HepG2 (cell line): ENCODE results near the gene PTPRF. TPM values are rescaled to one million over a fixed set of nuclear protein-coding genes. Genes with fewer than 3 reads are reported as not detected.
A peak's percentile ranks its signal among the peaks of the same experiment; 100 is the strongest.

Experiments
- ATF1 ChIP-seq: IDR thresholded peaks from 2 replicates; pipeline ENCODE4 v1.6.1; 2016; ENCODE audit warnings: mild to moderate bottlenecking, control low read depth
- DNMT1 ChIP-seq: sonication (generic); formaldehyde crosslinking; IDR thresholded peaks from 2 replicates; pipeline ENCODE4 v1.5.1; 2020; ENCODE audit warnings: mild to moderate bottlenecking, missing genetic modification reagents
- EZH2 ChIP-seq: conservative IDR thresholded peaks from 2 replicates; pipeline ENCODE4 v1.6.1; 2012; ENCODE audit warnings: mild to moderate bottlenecking, low read depth, low read length, moderate library complexity
- FLYWCH1 ChIP-seq: sonication (generic); formaldehyde crosslinking; IDR thresholded peaks from 2 replicates; pipeline ENCODE4 v1.8.1; 2023; ENCODE audit warnings: mild to moderate bottlenecking, missing genetic modification reagents
- KAT7 ChIP-seq: IDR thresholded peaks from 2 replicates; pipeline ENCODE4 v1.6.1; 2018; ENCODE audit warnings: borderline replicate concordance, missing compliant biosample characterization
- KDM6A ChIP-seq: IDR thresholded peaks from 2 replicates; pipeline ENCODE4 v1.6.1; 2016; ENCODE audit warnings: low read depth
- KLF12 ChIP-seq: sonication (generic); formaldehyde crosslinking; IDR thresholded peaks from 2 replicates; pipeline ENCODE4 v1.4.0; 2020; ENCODE audit warnings: missing genetic modification reagents, borderline replicate concordance
- MATR3 ChIP-seq: sonication (generic); formaldehyde crosslinking; IDR thresholded peaks from 2 replicates; pipeline ENCODE4 v1.4.0; 2020; ENCODE audit warnings: missing genetic modification reagents
- NFIC ChIP-seq: IDR thresholded peaks from 2 replicates; pipeline ENCODE4 v1.6.1; 2012; ENCODE audit warnings: mild to moderate bottlenecking, low read length, inconsistent platforms
- NFRKB ChIP-seq: fragments of 450-650 bp; IDR thresholded peaks from 2 replicates; pipeline ENCODE4 v1.6.1; 2017
- TEAD3 ChIP-seq: optimal IDR thresholded peaks from 2 replicates; pipeline ENCODE3; 2016; ENCODE audit warnings: borderline replicate concordance
- ZFP1 ChIP-seq: IDR thresholded peaks from 2 replicates; pipeline ENCODE4 v1.6.1; 2016
- ZFP36 ChIP-seq: fragments of 150-350 bp; IDR thresholded peaks from 2 replicates; pipeline ENCODE4 v1.6.1; 2018; ENCODE audit warnings: borderline replicate concordance, low read length, low read depth; ENCODE audit not compliant: partially characterized antibody
- ZNF205 ChIP-seq: IDR thresholded peaks from 2 replicates; pipeline ENCODE4 v1.6.1; 2018; ENCODE audit warnings: missing biosample characterization, missing genetic modification reagents
- ZNF337 ChIP-seq: sonication (generic); formaldehyde crosslinking; IDR thresholded peaks from 2 replicates; pipeline ENCODE4 v1.5.1; 2020; ENCODE audit warnings: missing genetic modification reagents, low read depth, mild to moderate bottlenecking, borderline replicate concordance
- ZNF615 ChIP-seq: sonication (generic); formaldehyde crosslinking; IDR thresholded peaks from 2 replicates; pipeline ENCODE4 v1.5.0; 2020; ENCODE audit warnings: mild to moderate bottlenecking, missing genetic modification reagents, borderline replicate concordance
- ZNF816 ChIP-seq: sonication (generic); formaldehyde crosslinking; IDR thresholded peaks from 2 replicates; pipeline ENCODE4 v1.8.0; 2022; ENCODE audit warnings: missing genetic modification reagents, mild to moderate bottlenecking, borderline replicate concordance
- ZNF850 ChIP-seq: sonication (generic); formaldehyde crosslinking; conservative IDR thresholded peaks from 2 replicates; pipeline ENCODE4 v1.9.0; 2021; ENCODE audit warnings: mild to moderate bottlenecking, missing genetic modification reagents
- polyA plus RNA-seq, 8 experiments: library from polyadenylated mRNA; depleted of rRNA in 3 of 8; stranded (reverse) in 7 of 8; unstranded in 1 of 8; fragments of >200 nt; fragmentation: Illumina TruSeq in 4 of 8; extraction: Trizol in 4 of 8; gene quantifications; 2 replicates each; pipeline versions ENCODE4 v1.2.1 to v1.2.3, GENCODE V29; 2011 to 2016; ENCODE audit warnings: low read depth in 4 of 8, missing spikeins in 1 of 8, mixed read lengths in 1 of 8; ENCODE audit not compliant: insufficient read depth in 1 of 8
- total RNA-seq, 5 experiments: library from RNA; depleted of rRNA; stranded (reverse); fragments of >200 nt; fragmentation: Illumina TruSeq; extraction: Trizol; gene quantifications; 2 replicates each; pipeline ENCODE4 v1.2.3, GENCODE V29; 2016; ENCODE audit warnings: low read depth in 1 of 5
- TF ChIP-seq, protein P1 (sequence below): sonication (generic); formaldehyde crosslinking; IDR thresholded peaks from 2 replicates; pipeline ENCODE4 v1.5.1; 2020; ENCODE audit warnings: missing genetic modification reagents, mild to moderate bottlenecking, borderline replicate concordance
- TF ChIP-seq, protein P2 (sequence below): sonication (generic); formaldehyde crosslinking; IDR thresholded peaks from 2 replicates; pipeline ENCODE4 v1.4.0; 2020; ENCODE audit warnings: missing genetic modification reagents, mild to moderate bottlenecking, borderline replicate concordance
- TF ChIP-seq, protein P3 (sequence below): sonication (generic); formaldehyde crosslinking; IDR thresholded peaks from 2 replicates; pipeline ENCODE4 v1.4.0; 2020; ENCODE audit warnings: mild to moderate bottlenecking, missing genetic modification reagents
- TF ChIP-seq, protein P4 (sequence below): sonication (generic); formaldehyde crosslinking; IDR thresholded peaks from 2 replicates; pipeline ENCODE4 v1.4.0; 2020; ENCODE audit warnings: missing genetic modification reagents

Gene PTPRF
- total and polyA plus RNA-seq, 2 of the 13 experiments (the other 11 are each of a cell fraction or from before 2014, with no cell fraction given), result 55.9 to 167 TPM

DNA sequence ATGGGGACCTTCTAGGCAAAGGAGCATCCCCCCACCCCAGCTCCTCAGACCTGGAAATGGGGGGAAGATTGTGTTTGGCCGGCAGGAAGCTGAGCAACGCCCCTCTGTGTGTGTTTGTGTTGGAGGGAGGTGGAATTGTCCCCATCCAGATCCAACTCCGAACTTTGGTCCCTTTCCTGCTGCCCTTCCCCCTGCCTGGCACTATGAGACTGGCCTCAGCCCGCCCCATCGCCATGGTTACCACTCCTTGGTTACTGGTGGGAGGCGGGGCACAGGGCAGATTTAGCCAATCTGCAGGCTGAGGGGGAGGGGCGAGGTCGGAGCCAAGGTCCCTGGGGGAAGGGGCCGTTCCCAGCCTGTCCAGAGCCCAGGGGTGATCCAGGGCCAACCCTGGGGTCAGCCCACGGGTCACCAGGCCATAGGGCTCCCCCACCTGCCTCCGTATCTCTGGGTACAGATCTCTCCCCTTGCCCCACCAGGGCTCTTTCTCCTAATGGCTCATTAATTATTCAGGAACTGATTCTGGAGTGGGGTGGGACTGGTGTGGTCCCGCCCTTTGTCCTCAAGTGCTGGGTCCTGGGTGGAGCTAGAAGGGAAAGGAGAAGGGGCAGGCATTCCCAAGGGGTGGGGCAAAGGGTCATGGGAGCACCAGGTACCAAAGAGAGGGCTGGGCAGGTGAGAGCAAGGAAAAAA, 15.2 kb downstream of the PTPRF start (continued):
- TF ChIP-seq, protein P1, sequence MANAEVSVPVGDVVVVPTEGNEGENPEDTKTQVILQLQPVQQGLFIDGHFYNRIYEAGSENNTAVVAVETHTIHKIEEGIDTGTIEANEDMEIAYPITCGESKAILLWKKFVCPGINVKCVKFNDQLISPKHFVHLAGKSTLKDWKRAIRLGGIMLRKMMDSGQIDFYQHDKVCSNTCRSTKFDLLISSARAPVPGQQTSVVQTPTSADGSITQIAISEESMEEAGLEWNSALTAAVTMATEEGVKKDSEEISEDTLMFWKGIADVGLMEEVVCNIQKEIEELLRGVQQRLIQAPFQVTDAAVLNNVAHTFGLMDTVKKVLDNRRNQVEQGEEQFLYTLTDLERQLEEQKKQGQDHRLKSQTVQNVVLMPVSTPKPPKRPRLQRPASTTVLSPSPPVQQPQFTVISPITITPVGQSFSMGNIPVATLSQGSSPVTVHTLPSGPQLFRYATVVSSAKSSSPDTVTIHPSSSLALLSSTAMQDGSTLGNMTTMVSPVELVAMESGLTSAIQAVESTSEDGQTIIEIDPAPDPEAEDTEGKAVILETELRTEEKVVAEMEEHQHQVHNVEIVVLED, result peak; percentile 50; the same call in 1 of the 2 replicates
- TF ChIP-seq ZNF337 (CRISPR knock-in tag) (no peak), KDM6A (CRISPR knock-in tag) (peak; percentile 99), ZFP1 (CRISPR knock-in tag) (no peak), NFIC (no peak; the same call in 1 of the 2 replicates), MATR3 (no peak), KAT7 (CRISPR knock-in tag) (no peak), DNMT1 (no peak), ZFP36 (no peak), NFRKB (no peak), ZNF850 (no peak), KLF12 (CRISPR knock-in tag) (no peak), ZNF816 (CRISPR knock-in tag) (no peak), EZH2 (no peak), FLYWCH1 (CRISPR knock-in tag) (no peak), ZNF205 (CRISPR knock-in tag) (no peak), ATF1 (CRISPR knock-in tag) (no peak), TEAD3 (CRISPR knock-in tag) (no peak), ZNF615 (CRISPR knock-in tag) (no peak)
- TF ChIP-seq, protein P2, sequence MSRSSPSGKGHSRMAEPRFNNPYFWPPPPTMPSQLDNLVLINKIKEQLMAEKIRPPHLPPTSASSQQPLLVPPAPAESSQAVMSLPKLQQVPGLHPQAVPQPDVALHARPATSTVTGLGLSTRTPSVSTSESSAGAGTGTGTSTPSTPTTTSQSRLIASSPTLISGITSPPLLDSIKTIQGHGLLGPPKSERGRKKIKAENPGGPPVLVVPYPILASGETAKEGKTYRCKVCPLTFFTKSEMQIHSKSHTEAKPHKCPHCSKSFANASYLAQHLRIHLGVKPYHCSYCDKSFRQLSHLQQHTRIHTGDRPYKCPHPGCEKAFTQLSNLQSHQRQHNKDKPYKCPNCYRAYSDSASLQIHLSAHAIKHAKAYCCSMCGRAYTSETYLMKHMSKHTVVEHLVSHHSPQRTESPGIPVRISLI (CRISPR knock-in tag), result no peak
- TF ChIP-seq, protein P3, sequence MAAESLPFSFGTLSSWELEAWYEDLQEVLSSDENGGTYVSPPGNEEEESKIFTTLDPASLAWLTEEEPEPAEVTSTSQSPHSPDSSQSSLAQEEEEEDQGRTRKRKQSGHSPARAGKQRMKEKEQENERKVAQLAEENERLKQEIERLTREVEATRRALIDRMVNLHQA (CRISPR knock-in tag), result no peak
- TF ChIP-seq, protein P4, sequence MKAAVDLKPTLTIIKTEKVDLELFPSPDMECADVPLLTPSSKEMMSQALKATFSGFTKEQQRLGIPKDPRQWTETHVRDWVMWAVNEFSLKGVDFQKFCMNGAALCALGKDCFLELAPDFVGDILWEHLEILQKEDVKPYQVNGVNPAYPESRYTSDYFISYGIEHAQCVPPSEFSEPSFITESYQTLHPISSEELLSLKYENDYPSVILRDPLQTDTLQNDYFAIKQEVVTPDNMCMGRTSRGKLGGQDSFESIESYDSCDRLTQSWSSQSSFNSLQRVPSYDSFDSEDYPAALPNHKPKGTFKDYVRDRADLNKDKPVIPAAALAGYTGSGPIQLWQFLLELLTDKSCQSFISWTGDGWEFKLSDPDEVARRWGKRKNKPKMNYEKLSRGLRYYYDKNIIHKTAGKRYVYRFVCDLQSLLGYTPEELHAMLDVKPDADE, result no peak
